ENCODE results near the gene DLX3.
A peak's percentile ranks its signal among the peaks of the same experiment; 100 is the strongest.

Gene DLX3

GRCh38 chr17:49952209-49952911 is 42.7 kb downstream of the DLX3 start:
- TF ChIP-seq RAD21 (IDR thresholded peaks at IDR 0.05; ENCODE audit: low read depth) (peak; percentile 91), MAX (IDR thresholded peaks at IDR 0.05) (0 out of 2 replicates have a peak, but pooled peaks have one; percentile 15), CREB1 (IDR thresholded peaks at IDR 0.05; ENCODE audit: low read depth) (no peak)

GRCh38 chr17:49951362-49952082 is 43.5 kb downstream of the DLX3 start:
- TF ChIP-seq CREB1 (IDR thresholded peaks at IDR 0.05; ENCODE audit: low read depth) (no peak), ZBTB7A (IDR thresholded peaks at IDR 0.05; ENCODE audit: low read depth) (no peak), TCF12 (IDR thresholded peaks at IDR 0.05; ENCODE audit: low read depth) (no peak), EGR1 (IDR thresholded peaks at IDR 0.05) (no peak), TAF1 (IDR thresholded peaks at IDR 0.05; ENCODE audit: low read depth) (no peak), YY1 (IDR thresholded peaks at IDR 0.05; ENCODE audit: low read depth) (no peak), TEAD4 (IDR thresholded peaks at IDR 0.05) (no peak), CEBPB (IDR thresholded peaks at IDR 0.05) (no peak), RAD21 (IDR thresholded peaks at IDR 0.05; ENCODE audit: low read depth) (no peak), MAX (IDR thresholded peaks at IDR 0.05) (no peak), REST (IDR thresholded peaks at IDR 0.05; ENCODE audit: low read depth) (no peak), NFIC (IDR thresholded peaks at IDR 0.05) (no peak), EP300 (IDR thresholded peaks at IDR 0.05; ENCODE audit: borderline replicate concordance) (no peak), FOXM1 (IDR thresholded peaks at IDR 0.05; ENCODE audit: borderline replicate concordance, low read depth) (no peak), USF1 (IDR thresholded peaks at IDR 0.05) (no peak)

- TF ChIP-seq YY1 (IDR thresholded peaks at IDR 0.05; ENCODE audit: low read depth) = no peak
- no peak for TF ChIP-seq TCF12 (IDR thresholded peaks at IDR 0.05; ENCODE audit: low read depth)
- TF ChIP-seq REST (IDR thresholded peaks at IDR 0.05; ENCODE audit: low read depth) = no peak
- TF ChIP-seq RAD21 (IDR thresholded peaks at IDR 0.05; ENCODE audit: low read depth) = no peak
- no peak for TF ChIP-seq EGR1 (IDR thresholded peaks at IDR 0.05)
- TF ChIP-seq TEAD4 (IDR thresholded peaks at IDR 0.05) = no peak
- TF ChIP-seq ZBTB7A (IDR thresholded peaks at IDR 0.05; ENCODE audit: low read depth) = no peak
- no peak for TF ChIP-seq EP300 (IDR thresholded peaks at IDR 0.05; ENCODE audit: borderline replicate concordance)
- TF ChIP-seq CEBPB (IDR thresholded peaks at IDR 0.05) = no peak
- TF ChIP-seq USF1 (IDR thresholded peaks at IDR 0.05) = no peak
- TF ChIP-seq TAF1 (IDR thresholded peaks at IDR 0.05; ENCODE audit: low read depth) = no peak
- no peak for TF ChIP-seq NFIC (IDR thresholded peaks at IDR 0.05)
- no peak for TF ChIP-seq FOXM1 (IDR thresholded peaks at IDR 0.05; ENCODE audit: borderline replicate concordance, low read depth)
- no peak for TF ChIP-seq CREB1 (IDR thresholded peaks at IDR 0.05; ENCODE audit: low read depth)
- no peak for TF ChIP-seq MAX (IDR thresholded peaks at IDR 0.05)
These were observed 45.4 kb downstream of the DLX3 start for GRCh38 chr17:49949634-49950033.

- TF ChIP-seq MAX (IDR thresholded peaks at IDR 0.05) = no peak
- no peak for TF ChIP-seq EP300 (IDR thresholded peaks at IDR 0.05; ENCODE audit: borderline replicate concordance)
- no peak for TF ChIP-seq CREB1 (IDR thresholded peaks at IDR 0.05; ENCODE audit: low read depth)
- no peak for TF ChIP-seq CEBPB (IDR thresholded peaks at IDR 0.05)
- TF ChIP-seq NFIC (IDR thresholded peaks at IDR 0.05) = no peak
- no peak for TF ChIP-seq TCF12 (IDR thresholded peaks at IDR 0.05; ENCODE audit: low read depth)
- no peak for TF ChIP-seq TAF1 (IDR thresholded peaks at IDR 0.05; ENCODE audit: low read depth)
- no peak for TF ChIP-seq RAD21 (IDR thresholded peaks at IDR 0.05; ENCODE audit: low read depth)
These were observed 48.0 kb downstream of the DLX3 start for GRCh38 chr17:49946964-49947584.

- TF ChIP-seq TCF12 (IDR thresholded peaks at IDR 0.05; ENCODE audit: low read depth) (no peak), REST (IDR thresholded peaks at IDR 0.05; ENCODE audit: low read depth) (no peak), MAX (IDR thresholded peaks at IDR 0.05) (no peak)
These were observed 48.8 kb downstream of the DLX3 start for GRCh38 chr17:49946208-49946607.

Data from Ishikawa (cell line).